ENCODE measurements around the gene CCL5. TPM values are rescaled to one million over a fixed set of nuclear protein-coding genes. Genes with fewer than 3 reads are reported as not detected.

CCL5 gene
- total and polyA plus RNA-seq, 10 of the 15 experiments (the other 5 are each of a cell fraction or from before 2014, with no cell fraction given) = 45.7 to 186 (median 90.8) TPM

- no peak for FAIRE-seq
- Histone ChIP-seq H3K4me2 (ENCODE audit: control insufficient read depth, insufficient read depth) (peak overlapping the region; percentile 46; the same call in 1 of the 2 replicates), H3K27ac (ENCODE audit: control insufficient read depth, insufficient read depth) (peak overlapping the region; percentile 34; the same call in 1 of the 2 replicates), H3K9me3 (replicated peaks; ENCODE audit: control insufficient read depth, insufficient read depth, low read length) (no peaks in the 10 kb centered on the region), H3K36me3 (ENCODE audit: control insufficient read depth in 2 of 2, insufficient read depth in 2 of 2, low read length in 1 of 2) (no peaks in the 10 kb centered on the region), H3K4me3 (no peak overlapping the region), H3K4me1 (ENCODE audit: control insufficient read depth, insufficient read depth, low read length) (peaks cover 22% of the 10 kb centered on the region), H2AFZ (ENCODE audit: control insufficient read depth, low read depth, low read length) (peak overlapping the region; percentile 53), H4K20me1 (ENCODE audit: control insufficient read depth, insufficient read depth) (no peaks in the 10 kb centered on the region), H3K27me3 (replicated peaks in 1 of 2; ENCODE audit: control insufficient read depth in 2 of 2, insufficient read depth in 2 of 2, low read length in 1 of 2) (no peaks in the 10 kb centered on the region), H3K79me2 (ENCODE audit: control insufficient read depth, insufficient read depth, low read length) (no peaks in the 10 kb centered on the region), H3K9ac (ENCODE audit: control insufficient read depth, insufficient read depth, low read length) (no peak overlapping the region)
- ChIA-PET POLR2A (interaction anchor here (1.2 to 3.4 kb wide), 4 partner anchors 12 to 65 kb away, joined by 3 to 33 read pairs (median 4); no protein-coding TSS in a partner anchor), CTCF (interaction anchor here (0.6 to 2.5 kb wide), 9 partner anchors 26 to 134 kb away, joined by 3 to 11 read pairs (median 3); partner anchors contain the start of gene TAF15), SMC1A (ENCODE audit: uncharacterized antibody, unreplicated experiment) (interaction anchor here (1.0 to 14.1 kb wide), 12 partner anchors 9 to 207 kb away, joined by 3 to 155 read pairs (median 6); no protein-coding TSS in a partner anchor), RAD21 (ENCODE audit: unreplicated experiment) (interaction anchor here (1.1 to 7.0 kb wide), 2 partner anchors 17 to 26 kb away, joined by 6 to 125 read pairs; no protein-coding TSS in a partner anchor)
- peak; percentile 62 for DNase-seq (ENCODE audit: low read depth, low spot score)
- ATAC-seq = peak; percentile 10
- 9% methylated on average over 5 of the region's 5 CpGs for WGBS (ENCODE audit: insufficient coverage, insufficient replicate concordance, low lambda C conversion rate, missing lambda C conversion rate)
- intact Hi-C loops (cut with micrococcal nuclease; ENCODE audit: unreplicated experiment) (no loop called here), in situ Hi-C loops (cut with MboI) (no loop called here)
- no TSS peak for BruUV-seq (replicated peaks)
- TF ChIP-seq SP1 (IDR thresholded peaks at IDR 0.05; ENCODE audit: low read depth, low read length) = no peak
- TF ChIP-seq SMAD5 (IDR thresholded peaks at IDR 0.05; ENCODE audit: low read depth) = no peak
- TF ChIP-seq MEF2B (IDR thresholded peaks at IDR 0.05; ENCODE audit: partially characterized antibody, poor library complexity, severe bottlenecking) = no peak
- TF ChIP-seq BCLAF1 (IDR thresholded peaks at IDR 0.05) = no peak
- peak; percentile 39; the same call in 1 of the 2 replicates for TF ChIP-seq ATF2 (IDR thresholded peaks at IDR 0.05; ENCODE audit: low read length)
- no peak for TF ChIP-seq SMAD1 (IDR thresholded peaks at IDR 0.05; ENCODE audit: low read depth, partially characterized antibody)
- TF ChIP-seq SIN3A (IDR thresholded peaks at IDR 0.05; ENCODE audit: low read depth, low read length) = no peak
- peak; percentile 44; the same call in 1 of the 2 replicates for TF ChIP-seq YY1 (IDR thresholded peaks at IDR 0.05; ENCODE audit: low read depth, low read length)
- TF ChIP-seq EED (IDR thresholded peaks at IDR 0.05; ENCODE audit: low read depth) = peak; percentile 27; the same call in 1 of the 2 replicates
- peak; percentile 38; the same call in 1 of the 2 replicates for TF ChIP-seq RUNX3 (IDR thresholded peaks at IDR 0.05; ENCODE audit: low read length)
- no peak for TF ChIP-seq E2F8 (IDR thresholded peaks at IDR 0.05; ENCODE audit: low read depth, partially characterized antibody)
- no peak for TF ChIP-seq PML (IDR thresholded peaks at IDR 0.05; ENCODE audit: low read length)
- 0 out of 2 replicates have a peak, but pooled peaks have one; percentile 27 for TF ChIP-seq DPF2 (IDR thresholded peaks at IDR 0.05)
- TF ChIP-seq KDM1A (IDR thresholded peaks at IDR 0.05; ENCODE audit: borderline replicate concordance) = no peak
- TF ChIP-seq MAX (IDR thresholded peaks at IDR 0.05; ENCODE audit: low read depth, low read length) = no peak
- TF ChIP-seq ETV6 (conservative IDR thresholded peaks at IDR 0.05 in 1 of 2, IDR thresholded peaks at IDR 0.05 in 1 of 2; ENCODE audit: borderline replicate concordance in 1 of 2, low read depth in 1 of 2) = peak in 1 of 2 experiments; percentile 58; a peak in 1 of 4 replicates
Measured at GRCh38 chr17:35875072-35875799, 4.9 kb downstream of the CCL5 start.

Data from GM12878 (cell line).